Natural killer cell (primary cell): ENCODE measurements around the gene MTMR3. TPM values are rescaled to one million over a fixed set of nuclear protein-coding genes. Genes with fewer than 3 reads are reported as not detected.
"Not testable (repeated sequence)": the region's sequence is repeated elsewhere in the genome, so short reads cannot be mapped to it uniquely, and the experiment has no call there.

Experiments
- ATAC-seq, 3 donors: fragments of 150-1000 bp in 2 of 3; fragments of 200-7000 bp in 1 of 3; cut with Tn5 transposase; 1 replicate in 1 of 3; 2 replicates in 2 of 3; pipeline ENCODE4 v1.10.0; 2021; ENCODE audit warnings: mild to moderate bottlenecking in 2 of 3, moderate library complexity in 2 of 3
- DNase-seq, 2 donors: peaks; one replicate each; pipeline versions ENCODE4 v3.0.0 to v3.0.0-alpha.2; 2013 to 2021; ENCODE audit warnings: mixed read lengths in 1 of 2
- H3K27ac ChIP-seq: one replicate; pipeline ENCODE4 v1.5.1; 2013; ENCODE audit warnings: mild to moderate bottlenecking, low read length
- H3K27me3 ChIP-seq: one replicate; pipeline ENCODE4 v1.6.1; 2013; ENCODE audit warnings: low read length; ENCODE audit not compliant: control insufficient read depth, insufficient read depth
- H3K36me3 ChIP-seq: one replicate; pipeline ENCODE4 v1.6.1; 2013; ENCODE audit warnings: low read length; ENCODE audit not compliant: control insufficient read depth, insufficient read depth
- H3K4me1 ChIP-seq: one replicate; pipeline ENCODE4 v1.6.1; 2013; ENCODE audit warnings: low read length; ENCODE audit not compliant: control insufficient read depth, insufficient read depth
- H3K4me3 ChIP-seq: one replicate; pipeline ENCODE4 v1.5.1; 2013; ENCODE audit warnings: low read length
- H3K9me3 ChIP-seq: one replicate; pipeline ENCODE4 v1.6.1; 2013; ENCODE audit warnings: low read length; ENCODE audit not compliant: control insufficient read depth, insufficient read depth
- H3K27ac Mint-ChIP-seq, 2 donors: one replicate each; pipeline ENCODE4 v1.8.0; 2022; ENCODE audit warnings: mild to moderate bottlenecking in 2 of 2, mixed read lengths in 2 of 2, moderate library complexity in 1 of 2
- H3K27me3 Mint-ChIP-seq, 2 donors: one replicate each; pipeline ENCODE4 v1.8.0; 2022; ENCODE audit warnings: low read depth in 2 of 2, mixed read lengths in 2 of 2
- H3K36me3 Mint-ChIP-seq: one replicate; pipeline ENCODE4 v1.8.0; 2022; ENCODE audit warnings: mixed read lengths
- H3K4me1 Mint-ChIP-seq, 2 donors: one replicate each; pipeline ENCODE4 v1.8.0; 2022; ENCODE audit warnings: mixed read lengths in 2 of 2
- H3K4me3 Mint-ChIP-seq: one replicate; pipeline ENCODE4 v1.8.0; 2022; ENCODE audit warnings: mild to moderate bottlenecking, moderate library complexity, mixed read lengths
- H3K9me3 Mint-ChIP-seq, 2 donors: one replicate each; pipeline ENCODE4 v1.8.0; 2022; ENCODE audit warnings: mixed read lengths in 2 of 2
- CTCF ChIP-seq: fragments of 200-600 bp; IDR thresholded peaks from one replicate; pipeline ENCODE4 v1.8.0; 2022; ENCODE audit warnings: antibody characterized with exemption
- WGBS: methylation state at CpG from one replicate; pipeline ENCODE4 v1.1.7; 2013; ENCODE audit warnings: missing lambda C conversion rate; ENCODE audit not compliant: insufficient coverage; 5-methylcytosine and 5-hydroxymethylcytosine counted together
- intact Hi-C: fragments of 100-400 bp; cut with micrococcal nuclease; formaldehyde crosslinking; loops from one replicate; pipeline ENCODE4 v1.14.2; 2022
- total RNA-seq, 4 donors: library from RNA; stranded (reverse); fragments of 120-200 nt in 1 of 4; gene quantifications; one replicate each; pipeline versions ENCODE4 v1.2.3 to v1.2.4, GENCODE V29; 2013 to 2022

The MTMR3 gene
- 10 to 100 TPM; 62.1 to 83.4 (median 75.6) TPM for total RNA-seq
- 44.5 TPM for total RNA-seq (2013)

GRCh38 chr22:29883045-29883774 is at the start of gene MTMR3:
TSS of gene MTMR3 (plus strand) at chr22:29883174. CDS start at chr22:29971060, 87,886 bp downstream.
- peak within 1 kb of the TSS; percentile 92 for H3K4me3 Mint-ChIP-seq
- H3K27me3 Mint-ChIP-seq = no peaks in the 10 kb centered on the region
- ATAC-seq (peak; percentile 75 to 90 (median 80)), DNase-seq (peak; percentile 90 to 93)
- WGBS = under 1% methylated on average over 82 of the region's 82 CpGs
- Histone ChIP-seq H3K4me3 (peak within 1 kb of the TSS; percentile 81), H3K27ac (peak within 1 kb of the TSS; percentile 81), H3K9me3 (no peaks in the 10 kb centered on the region), H3K4me1 (peaks cover 20% of the 10 kb centered on the region), H3K27me3 (no peaks in the 10 kb centered on the region), H3K36me3 (no peaks in the 10 kb centered on the region)
- H3K9me3 Mint-ChIP-seq = no peaks in the 10 kb centered on the region
- peak within 1 kb of the TSS; percentile 87 to 91 for H3K27ac Mint-ChIP-seq
- intact Hi-C loops = loop anchor here (1.0 kb wide), 1 partner anchor 45 kb away; the partner anchor contains the start of gene ASCC2
- no peak for TF ChIP-seq CTCF
- peaks cover 9 to 14% of the 10 kb centered on the region in 2 donors for H3K4me1 Mint-ChIP-seq
- H3K36me3 Mint-ChIP-seq = no peaks in the 10 kb centered on the region

- DNase-seq = no peak
- WGBS = 100% methylated on average over 5 of the region's 7 CpGs
- ATAC-seq = no peak
- intact Hi-C loops = no loop called here
- Histone ChIP-seq H3K27ac (no peak overlapping the region), H3K4me3 (no peak overlapping the region), H3K36me3 (peaks cover 35% of the 10 kb centered on the region), H3K27me3 (no peaks in the 10 kb centered on the region), H3K9me3 (no peaks in the 10 kb centered on the region), H3K4me1 (peaks cover 12% of the 10 kb centered on the region)
- Mint-ChIP-seq H3K27me3 (no peaks in the 10 kb centered on the region), H3K36me3 (no peaks in the 10 kb centered on the region), H3K4me1 (peaks cover 28 to 57% of the 10 kb centered on the region in 2 donors), H3K27ac (no peak overlapping the region), H3K9me3 (no peaks in the 10 kb centered on the region), H3K4me3 (no peak overlapping the region)
- TF ChIP-seq CTCF = no peak
Observed at GRCh38 chr22:29833392-29833965, 49.5 kb upstream of the MTMR3 start.

- Mint-ChIP-seq H3K4me3 (no peak overlapping the region), H3K27me3 (no peaks in the 10 kb centered on the region), H3K27ac (peak overlapping the region in 1 of 2 donors; percentile 13), H3K4me1 (peaks cover 34 to 61% of the 10 kb centered on the region in 2 donors), H3K36me3 (no peaks in the 10 kb centered on the region), H3K9me3 (no peaks in the 10 kb centered on the region)
- no peaks in the 10 kb centered on the region for H3K9me3 ChIP-seq
- no peak overlapping the region for H3K27ac ChIP-seq
- no peak overlapping the region for H3K4me3 ChIP-seq
- intact Hi-C loops = no loop called here
- ATAC-seq (no peak), DNase-seq (no peak)
- peaks cover 31% of the 10 kb centered on the region for H3K36me3 ChIP-seq
- no peaks in the 10 kb centered on the region for H3K27me3 ChIP-seq
- H3K4me1 ChIP-seq = peaks cover 14% of the 10 kb centered on the region
- no peak for TF ChIP-seq CTCF
- 78% methylated on average over 1 of the region's 1 CpG for WGBS
Observed at GRCh38 chr22:29834046-29834445, 48.9 kb upstream of the MTMR3 start.

- H3K4me3 ChIP-seq = not testable (repeated sequence)
Observed at GRCh38 chr22:29836791-29837370, 46.1 kb upstream of the MTMR3 start.

More at GRCh38 chr22:29836791-29837370, 46.1 kb upstream of the MTMR3 start:
- Mint-ChIP-seq H3K27ac (peak overlapping the region; percentile 98), H3K4me1 (peaks cover 35 to 44% of the 10 kb centered on the region in 2 donors), H3K4me3 (peak overlapping the region; percentile 96)
- ATAC-seq, H3K27me3 ChIP-seq, H3K9me3 Mint-ChIP-seq, intact Hi-C loops, H3K36me3 Mint-ChIP-seq, DNase-seq, H3K27ac ChIP-seq, H3K9me3 ChIP-seq, H3K27me3 Mint-ChIP-seq: not testable (repeated sequence)
- Histone ChIP-seq H3K4me1 (peaks cover 14% of the 10 kb centered on the region), H3K36me3 (peaks cover 16% of the 10 kb centered on the region)
- 97% methylated on average over 18 of the region's 18 CpGs for WGBS
